ENCODE data around the gene CNGA1.

GRCh38 chr4:48058617-48059530 is 42.4 kb upstream of the CNGA1 start:
- TF ChIP-seq CTCF (IDR thresholded peaks at IDR 0.05) (no peak), POLR2A (IDR thresholded peaks at IDR 0.05) (no peak)

All from heart left ventricle (tissue), 13 donors.